ENCODE measurements around the gene OXCT2.
"Not testable (repeated sequence)": the region's sequence is repeated elsewhere in the genome, so short reads cannot be mapped to it uniquely, and the experiment has no call there.

OXCT2 gene

GRCh38 chr1:39777306-39777705 lies 6.2 kb upstream of the OXCT2 start:
- Histone ChIP-seq H3K27ac (ENCODE audit: low read length) (no peak overlapping the region), H3K36me3 (ENCODE audit: insufficient read depth, low read length) (no peaks in the 10 kb centered on the region), H3K4me3 (ENCODE audit: low read depth in 1 of 2, low read length in 2 of 2) (no peak overlapping the region), H2AFZ (ENCODE audit: low read depth, low read length) (no peak overlapping the region), H4K20me1 (ENCODE audit: insufficient read depth, low read length) (no peaks in the 10 kb centered on the region), H3K79me2 (ENCODE audit: insufficient read depth, low read length) (no peaks in the 10 kb centered on the region), H3K9ac (ENCODE audit: low read depth, low read length) (no peak overlapping the region), H3K27me3 (ENCODE audit: insufficient read depth, low read length, poor library complexity) (no peaks in the 10 kb centered on the region), H3K4me1 (ENCODE audit: insufficient read depth, low read length) (no peaks in the 10 kb centered on the region), H3K4me2 (ENCODE audit: insufficient read depth, low read length) (no peak overlapping the region), H3K9me3 (ENCODE audit: insufficient read depth, low read length, severe bottlenecking) (no peaks in the 10 kb centered on the region)
- TF ChIP-seq CTCF (IDR thresholded peaks at IDR 0.05; ENCODE audit: borderline replicate concordance, extremely low read depth, low read length, poor library complexity, severe bottlenecking): no peak
- no peak for TF ChIP-seq EZH2 (IDR thresholded peaks at IDR 0.05; ENCODE audit: borderline replicate concordance, low read depth, low read length, severe bottlenecking)
- DNase-seq: no peak
- no peak for ATAC-seq (ENCODE audit: insufficient read depth, low read depth)

GRCh38 chr1:39776886-39777285 lies 5.7 kb upstream of the OXCT2 start:
- no peaks in the 10 kb centered on the region for H3K9me3 ChIP-seq (ENCODE audit: insufficient read depth, low read length, severe bottlenecking)
- no peak overlapping the region for H3K27ac ChIP-seq (ENCODE audit: low read length)
- H3K9ac ChIP-seq (ENCODE audit: low read depth, low read length): no peak overlapping the region
- no peaks in the 10 kb centered on the region for H3K79me2 ChIP-seq (ENCODE audit: insufficient read depth, low read length)
- no peak overlapping the region for H3K4me2 ChIP-seq (ENCODE audit: insufficient read depth, low read length)
- TF ChIP-seq CTCF (IDR thresholded peaks at IDR 0.05; ENCODE audit: borderline replicate concordance, extremely low read depth, low read length, poor library complexity, severe bottlenecking) (no peak), EZH2 (IDR thresholded peaks at IDR 0.05; ENCODE audit: borderline replicate concordance, low read depth, low read length, severe bottlenecking) (no peak)
- H3K4me3 ChIP-seq (ENCODE audit: low read depth in 1 of 2, low read length in 2 of 2): no peak overlapping the region
- no peak for ATAC-seq (ENCODE audit: insufficient read depth, low read depth)
- no peaks in the 10 kb centered on the region for H3K36me3 ChIP-seq (ENCODE audit: insufficient read depth, low read length)
- H3K27me3 ChIP-seq (ENCODE audit: insufficient read depth, low read length, poor library complexity): no peaks in the 10 kb centered on the region
- H2AFZ ChIP-seq (ENCODE audit: low read depth, low read length): no peak overlapping the region
- H4K20me1 ChIP-seq (ENCODE audit: insufficient read depth, low read length): no peaks in the 10 kb centered on the region
- no peak for DNase-seq
- H3K4me1 ChIP-seq (ENCODE audit: insufficient read depth, low read length): no peaks in the 10 kb centered on the region

GRCh38 chr1:39776400-39776713 lies 5.2 kb upstream of the OXCT2 start:
- no peak overlapping the region for H3K27ac ChIP-seq (ENCODE audit: low read length)
- TF ChIP-seq CTCF (IDR thresholded peaks at IDR 0.05; ENCODE audit: borderline replicate concordance, extremely low read depth, low read length, poor library complexity, severe bottlenecking) (no peak), EZH2 (IDR thresholded peaks at IDR 0.05; ENCODE audit: borderline replicate concordance, low read depth, low read length, severe bottlenecking) (no peak)
- no peaks in the 10 kb centered on the region for H3K79me2 ChIP-seq (ENCODE audit: insufficient read depth, low read length)
- H3K9me3 ChIP-seq (ENCODE audit: insufficient read depth, low read length, severe bottlenecking): no peaks in the 10 kb centered on the region
- H2AFZ ChIP-seq (ENCODE audit: low read depth, low read length): no peak overlapping the region
- H3K36me3 ChIP-seq (ENCODE audit: insufficient read depth, low read length): no peaks in the 10 kb centered on the region
- no peaks in the 10 kb centered on the region for H4K20me1 ChIP-seq (ENCODE audit: insufficient read depth, low read length)
- DNase-seq (no peak), ATAC-seq (ENCODE audit: insufficient read depth, low read depth) (no peak)
- H3K4me2 ChIP-seq (ENCODE audit: insufficient read depth, low read length): no peak overlapping the region
- H3K4me1 ChIP-seq (ENCODE audit: insufficient read depth, low read length): no peaks in the 10 kb centered on the region
- H3K4me3 ChIP-seq (ENCODE audit: low read depth in 1 of 2, low read length in 2 of 2): no peak overlapping the region
- H3K9ac ChIP-seq (ENCODE audit: low read depth, low read length): no peak overlapping the region
- no peaks in the 10 kb centered on the region for H3K27me3 ChIP-seq (ENCODE audit: insufficient read depth, low read length, poor library complexity)

- H3K9ac ChIP-seq (ENCODE audit: low read depth, low read length); ATAC-seq (ENCODE audit: insufficient read depth, low read depth); H3K9me3 ChIP-seq (ENCODE audit: insufficient read depth, low read length, severe bottlenecking); H3K36me3 ChIP-seq (ENCODE audit: insufficient read depth, low read length); H3K79me2 ChIP-seq (ENCODE audit: insufficient read depth, low read length); H3K27ac ChIP-seq (ENCODE audit: low read length); H3K4me2 ChIP-seq (ENCODE audit: insufficient read depth, low read length); H3K4me3 ChIP-seq (ENCODE audit: low read depth in 1 of 2, low read length in 2 of 2); H3K27me3 ChIP-seq (ENCODE audit: insufficient read depth, low read length, poor library complexity); H4K20me1 ChIP-seq (ENCODE audit: insufficient read depth, low read length); H2AFZ ChIP-seq (ENCODE audit: low read depth, low read length); DNase-seq; H3K4me1 ChIP-seq (ENCODE audit: insufficient read depth, low read length): not testable (repeated sequence)
Observed at GRCh38 chr1:39775676-39776399, 4.7 kb upstream of the OXCT2 start.

GRCh38 chr1:39775141-39775540 lies 4.0 kb upstream of the OXCT2 start:
- H3K9ac ChIP-seq (ENCODE audit: low read depth, low read length); DNase-seq: not testable (repeated sequence)

GRCh38 chr1:39773369-39773979 lies 2.3 kb upstream of the OXCT2 start:
- H3K4me3 ChIP-seq (ENCODE audit: low read depth in 1 of 2, low read length in 2 of 2); H3K4me1 ChIP-seq (ENCODE audit: insufficient read depth, low read length); H4K20me1 ChIP-seq (ENCODE audit: insufficient read depth, low read length); H3K27ac ChIP-seq (ENCODE audit: low read length); H3K27me3 ChIP-seq (ENCODE audit: insufficient read depth, low read length, poor library complexity); ATAC-seq (ENCODE audit: insufficient read depth, low read depth); H3K79me2 ChIP-seq (ENCODE audit: insufficient read depth, low read length); H3K9ac ChIP-seq (ENCODE audit: low read depth, low read length); DNase-seq; H3K4me2 ChIP-seq (ENCODE audit: insufficient read depth, low read length); H2AFZ ChIP-seq (ENCODE audit: low read depth, low read length); H3K36me3 ChIP-seq (ENCODE audit: insufficient read depth, low read length); H3K9me3 ChIP-seq (ENCODE audit: insufficient read depth, low read length, severe bottlenecking): not testable (repeated sequence)

More at GRCh38 chr1:39775141-39775540, 4.0 kb upstream of the OXCT2 start:
- not testable (repeated sequence) for H3K79me2 ChIP-seq (ENCODE audit: insufficient read depth, low read length); H3K9me3 ChIP-seq (ENCODE audit: insufficient read depth, low read length, severe bottlenecking); H3K27me3 ChIP-seq (ENCODE audit: insufficient read depth, low read length, poor library complexity); H3K4me3 ChIP-seq (ENCODE audit: low read depth in 1 of 2, low read length in 2 of 2); H3K36me3 ChIP-seq (ENCODE audit: insufficient read depth, low read length); H4K20me1 ChIP-seq (ENCODE audit: insufficient read depth, low read length); H3K27ac ChIP-seq (ENCODE audit: low read length); H3K4me1 ChIP-seq (ENCODE audit: insufficient read depth, low read length); ATAC-seq (ENCODE audit: insufficient read depth, low read depth); H3K4me2 ChIP-seq (ENCODE audit: insufficient read depth, low read length); H2AFZ ChIP-seq (ENCODE audit: low read depth, low read length)
